GM19324 (cell line): ENCODE results near the gene DUSP2.

Experiments
- ATAC-seq: cut with Tn5 transposase; IDR thresholded peaks from one replicate; pipeline ENCODE4 v1.9.1; 2021; ENCODE audit warnings: mild to moderate bottlenecking, moderate library complexity; ENCODE audit not compliant: unreplicated experiment, low FRiP score

The DUSP2 gene

GRCh38 chr2:96116424-96116878 is 28.8 kb downstream of the DUSP2 start, which contains the start of gene ADRA2B:
Gene ADRA2B (minus strand): TSS chr2:96116571. CDS start chr2:96116149, 422 bp downstream.
- peak; percentile 24 for ATAC-seq

DNA sequence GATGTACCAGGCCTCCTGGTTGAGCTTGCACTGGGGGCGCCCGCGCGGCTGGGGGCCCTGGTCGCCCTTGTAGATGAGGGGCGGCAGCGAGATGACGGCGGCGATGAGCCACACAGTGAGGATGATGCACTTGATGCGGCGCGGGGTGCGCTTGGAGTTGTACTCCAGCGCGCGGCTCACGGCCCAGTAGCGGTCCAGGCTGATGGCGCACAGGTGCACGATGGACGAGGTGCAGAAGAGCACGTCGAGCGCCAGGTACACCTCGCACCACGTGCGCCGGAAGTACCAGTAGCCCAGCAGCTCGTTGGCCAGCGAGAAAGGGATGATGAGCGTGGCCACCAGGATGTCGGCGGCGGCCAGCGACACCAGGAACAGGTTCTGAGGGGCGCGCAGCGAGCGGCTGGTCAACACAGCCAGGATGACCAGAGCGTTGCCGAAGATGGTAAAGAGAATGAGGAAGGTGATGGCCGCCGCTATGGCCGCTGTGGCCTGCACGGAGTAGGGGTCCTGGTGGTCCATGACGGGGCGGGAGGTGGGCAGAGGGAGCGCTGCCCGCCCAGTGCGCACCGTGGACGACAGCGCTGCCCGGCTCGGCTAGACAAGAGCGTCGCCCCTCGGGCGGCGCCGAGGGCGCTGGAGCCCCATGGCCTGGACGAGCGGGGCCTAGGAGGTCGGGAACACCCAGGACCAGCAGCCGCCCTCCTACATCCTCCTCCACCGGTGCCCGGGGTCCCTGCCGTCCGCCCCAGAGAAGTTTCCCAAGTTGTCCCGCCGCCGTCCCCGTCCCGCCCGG is 29.4 kb downstream of the DUSP2 start:
- ATAC-seq: no peak

DNA sequence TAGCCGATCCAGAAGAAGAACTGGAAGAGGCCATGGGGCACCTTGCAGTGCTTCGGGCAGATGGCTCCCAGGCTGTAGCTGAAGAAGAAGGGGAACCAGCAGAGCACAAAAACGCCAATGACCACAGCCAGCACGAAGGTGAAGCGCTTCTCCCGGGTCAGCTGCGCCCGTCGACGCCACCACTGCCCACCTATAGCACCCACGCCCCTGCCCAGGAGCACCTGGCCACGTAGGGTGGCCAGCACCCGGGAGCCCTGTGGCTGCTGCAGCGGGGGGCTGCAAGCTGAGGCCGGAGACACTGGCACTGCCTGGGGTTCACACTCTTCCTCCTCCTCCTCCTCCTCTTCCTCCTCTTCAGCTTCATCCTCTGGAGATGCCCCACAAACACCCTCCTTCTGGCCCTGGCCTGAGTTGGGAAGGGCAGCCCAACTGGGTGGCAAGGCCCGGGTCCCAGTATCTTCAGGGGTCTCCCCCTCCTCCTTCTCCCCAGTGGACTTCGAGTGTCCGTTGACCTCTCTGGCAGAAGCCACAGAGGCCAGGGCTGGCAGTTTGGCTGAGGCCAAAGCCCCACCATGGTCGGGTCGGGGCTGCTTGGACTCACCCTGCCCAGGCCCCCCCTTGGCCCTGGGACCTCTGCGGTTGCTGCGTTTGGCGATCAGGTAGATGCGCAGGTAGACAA is 30.2 kb downstream of the DUSP2 start:
- no peak for ATAC-seq

- ATAC-seq: no peak
Observed at GRCh38 chr2:96114546-96114902, 30.7 kb downstream of the DUSP2 start.

DNA sequence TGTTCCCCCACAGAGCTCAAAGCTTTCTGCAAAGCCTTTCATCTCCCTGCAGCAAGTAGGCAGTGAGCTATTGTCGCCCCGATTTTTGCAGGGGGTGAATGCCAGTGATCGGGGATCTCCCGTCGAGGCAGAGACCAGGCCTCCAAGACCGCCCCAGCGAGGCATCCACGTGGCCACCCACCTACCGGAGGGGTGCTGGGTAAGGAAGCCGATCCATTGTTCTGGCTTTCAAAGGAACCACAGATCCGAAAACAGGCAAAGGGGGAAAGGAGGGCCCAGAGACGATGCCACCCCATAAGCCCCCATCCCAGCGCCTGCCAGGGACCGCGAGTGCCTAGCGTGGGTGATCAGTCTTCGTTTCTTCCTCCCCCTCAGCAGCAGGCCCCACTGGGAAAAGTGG is 31.3 kb downstream of the DUSP2 start:
- no peak for ATAC-seq

DNA sequence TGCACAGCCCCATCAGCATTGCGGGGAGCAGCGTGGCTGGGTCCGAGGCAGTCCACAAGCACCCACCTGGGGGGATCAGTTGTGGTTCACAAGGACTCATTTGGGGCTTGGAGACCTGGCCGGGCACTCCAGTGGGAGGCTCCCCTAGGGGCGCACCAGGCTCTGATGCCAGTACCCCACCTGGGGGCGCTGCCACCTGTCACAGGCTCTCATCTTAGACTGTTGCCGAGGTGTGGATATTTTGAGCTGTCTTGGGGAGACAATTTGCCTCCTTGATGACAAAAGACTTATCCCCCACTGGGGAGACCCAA is 31.9 kb downstream of the DUSP2 start:
- ATAC-seq: no peak

DNA sequence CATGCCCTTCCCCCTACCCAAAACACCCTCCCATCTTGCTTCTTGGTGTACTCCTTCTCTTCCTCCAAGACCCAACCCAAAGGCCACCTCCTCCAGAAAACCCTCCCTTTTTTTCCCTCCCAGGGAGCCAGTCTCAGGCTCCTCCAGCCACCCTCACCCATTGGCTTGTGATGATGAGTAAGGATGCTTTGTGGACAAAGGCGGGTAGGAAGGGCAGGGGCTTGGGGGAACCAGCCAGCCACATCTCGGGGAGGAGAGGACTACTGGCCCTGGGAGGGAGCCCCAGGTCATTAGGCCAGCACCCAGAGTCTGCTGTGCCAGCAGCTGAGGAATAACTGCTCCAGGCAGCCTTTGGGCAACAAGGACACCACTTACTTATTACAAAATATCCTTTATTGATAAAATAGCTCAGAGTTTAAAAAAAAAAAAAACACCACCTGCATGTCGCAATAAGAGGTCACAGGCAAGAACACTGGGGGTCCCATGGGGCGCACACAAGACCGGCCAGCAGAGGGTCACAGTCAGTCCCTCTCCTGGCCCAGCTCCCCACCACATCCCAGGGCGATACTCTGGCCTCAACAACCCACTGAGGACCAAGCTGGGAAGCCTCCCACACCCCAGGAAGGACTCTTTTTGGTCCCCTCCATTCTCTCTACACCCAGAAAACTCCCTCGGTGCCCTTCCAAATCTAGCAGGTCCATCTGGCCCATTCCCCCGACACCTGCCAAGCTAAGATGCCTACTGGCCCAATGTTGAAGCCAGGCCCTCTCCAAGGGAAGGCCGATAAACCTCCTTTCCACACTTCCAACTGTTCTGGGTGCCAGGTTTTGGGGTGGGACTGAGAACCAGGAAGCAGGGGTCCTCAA is 32.5 kb downstream of the DUSP2 start:
- ATAC-seq: no peak

- ATAC-seq: no peak
Observed at GRCh38 chr2:96111823-96112500, 33.3 kb downstream of the DUSP2 start.

DNA sequence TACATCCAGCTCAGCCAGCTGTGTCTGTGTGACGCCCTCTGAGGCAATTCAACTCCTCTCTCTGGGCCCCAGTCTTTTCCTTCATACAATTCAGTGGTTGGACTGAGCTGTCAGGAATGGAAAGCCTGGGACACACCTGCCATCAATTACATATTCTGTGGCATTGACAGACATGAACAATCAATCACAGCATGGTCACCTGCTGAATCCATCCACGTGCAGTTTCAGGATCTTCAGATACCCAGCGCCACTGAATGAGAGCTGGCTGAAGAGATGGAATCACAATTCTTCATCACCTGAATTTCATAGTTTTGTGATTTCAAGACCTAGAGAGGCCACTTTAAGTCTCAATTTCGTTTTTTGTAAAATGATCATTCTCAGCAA is 34.0 kb downstream of the DUSP2 start:
- no peak for ATAC-seq

GRCh38 chr2:96110621-96111256 is 34.5 kb downstream of the DUSP2 start:
- no peak for ATAC-seq

DNA sequence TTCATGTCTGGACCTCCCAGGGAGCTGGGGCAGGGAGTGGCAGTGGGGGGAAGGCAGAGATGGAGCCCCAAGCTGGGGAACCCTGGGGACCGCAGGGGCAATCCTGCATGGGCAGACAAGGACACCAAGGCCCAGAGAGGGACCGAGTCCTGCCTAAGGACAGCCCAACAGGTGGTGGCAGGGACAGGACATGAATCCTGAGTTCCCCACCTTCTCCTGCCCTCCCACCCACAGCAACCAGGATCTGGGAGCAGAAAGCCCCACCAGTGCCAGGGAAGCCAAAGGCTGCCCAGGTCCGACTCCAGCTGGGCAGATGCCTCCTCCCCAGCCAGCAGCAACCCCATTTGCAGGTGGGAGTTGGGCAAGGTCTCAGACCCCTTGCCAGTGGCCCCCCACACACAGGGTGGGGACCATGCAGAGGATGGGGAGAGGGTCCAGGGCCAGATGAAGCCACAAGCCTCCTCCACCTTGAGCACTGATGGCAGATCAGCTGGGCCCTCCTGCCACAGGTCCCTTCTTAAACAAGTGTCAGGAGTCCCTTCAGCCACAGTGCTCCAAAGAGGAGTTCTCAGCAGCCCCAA is 35.2 kb downstream of the DUSP2 start:
- ATAC-seq: no peak

DNA sequence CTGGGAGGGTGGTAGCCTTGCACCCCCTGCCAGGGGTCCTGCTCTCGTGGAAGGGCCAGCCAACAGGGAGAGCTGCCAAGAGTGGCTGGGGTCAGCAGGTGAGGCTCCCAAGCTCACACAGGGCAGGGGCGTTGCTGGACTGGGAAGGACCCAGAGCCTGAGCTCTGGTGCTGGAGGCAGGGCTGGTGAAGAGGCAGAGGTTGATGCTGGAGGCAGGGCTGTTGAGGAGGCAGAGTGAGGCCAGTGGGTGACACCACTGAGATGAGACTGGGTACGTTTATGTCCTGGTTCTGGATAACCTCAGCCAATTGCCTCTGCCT is 35.9 kb downstream of the DUSP2 start:
- no peak for ATAC-seq

DNA sequence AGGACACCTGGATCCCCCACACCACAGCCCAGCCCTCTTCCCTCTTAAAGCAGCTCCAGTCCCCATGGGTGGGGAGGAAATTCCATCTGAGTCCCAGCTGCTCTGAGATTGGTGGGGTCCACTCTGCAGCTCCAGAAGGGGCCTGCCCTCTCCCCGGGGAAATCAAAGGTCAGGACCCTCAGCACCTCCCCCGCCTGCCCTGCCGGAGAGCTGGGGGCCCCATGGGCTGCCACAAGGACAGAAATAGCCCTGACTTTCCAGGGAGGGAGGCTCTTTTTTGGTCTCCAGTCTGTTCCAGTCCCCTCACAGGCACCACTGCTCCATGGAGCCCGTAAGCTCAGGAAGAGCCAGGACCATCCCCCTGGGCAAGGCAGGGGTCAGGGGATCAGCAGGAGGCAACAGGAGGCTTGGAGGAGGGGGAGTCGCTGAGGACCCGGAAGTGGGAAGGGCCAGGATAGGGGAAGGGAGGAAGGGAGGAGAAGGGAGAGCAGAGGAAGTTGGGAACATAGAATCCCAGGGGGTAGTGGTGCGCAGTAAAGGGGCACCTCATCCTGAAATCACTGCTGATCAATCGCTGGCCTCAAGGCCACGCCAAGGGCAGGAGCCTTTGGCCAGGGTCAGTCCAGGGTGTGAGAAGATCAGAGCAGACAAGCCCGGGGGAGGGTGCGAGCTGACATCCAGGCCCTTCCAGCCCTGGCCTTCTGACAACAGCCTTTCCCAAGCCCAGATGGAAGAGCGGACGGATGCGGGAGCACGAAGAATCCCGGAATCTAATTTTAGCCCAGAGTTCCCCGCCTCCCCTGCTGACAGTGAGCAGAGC is 36.5 kb downstream of the DUSP2 start:
- no peak for ATAC-seq

- ATAC-seq: no peak
Observed at GRCh38 chr2:96108151-96108540, 37.1 kb downstream of the DUSP2 start.

GRCh38 chr2:96107708-96108065 is 37.6 kb downstream of the DUSP2 start:
- no peak for ATAC-seq

- no peak for ATAC-seq
Observed at GRCh38 chr2:96106991-96107707, 38.1 kb downstream of the DUSP2 start.

- ATAC-seq: no peak
Observed at GRCh38 chr2:96105994-96106715, 39.1 kb downstream of the DUSP2 start.
